ENCODE data around the gene LSM3. TPM values are rescaled to one million over a fixed set of nuclear protein-coding genes. Genes with fewer than 3 reads are reported as not detected.

The LSM3 gene
- total RNA-seq, 2 donors from 2014 or later = 15.0 to 15.4 TPM

DNA sequence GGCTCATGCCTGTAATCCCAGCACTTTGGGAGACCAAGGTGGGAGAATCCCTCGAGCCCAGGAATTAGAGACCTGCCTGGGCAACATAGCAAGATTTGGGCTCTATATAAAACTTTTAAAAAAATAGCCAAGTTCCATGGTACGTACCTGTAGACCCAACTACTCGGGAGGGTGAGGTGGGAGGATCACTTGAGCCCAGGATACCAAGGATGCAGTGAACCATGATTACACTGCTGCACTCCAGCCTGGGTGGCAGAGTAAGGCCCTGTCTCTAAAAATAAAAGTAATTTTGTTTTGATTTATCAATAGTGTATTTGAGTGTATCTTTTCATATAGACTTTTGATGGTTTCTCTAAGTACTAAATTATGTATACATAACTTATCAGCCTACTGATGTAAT lies 63.1 kb downstream of the LSM3 start:
- TF ChIP-seq, protein P1, sequence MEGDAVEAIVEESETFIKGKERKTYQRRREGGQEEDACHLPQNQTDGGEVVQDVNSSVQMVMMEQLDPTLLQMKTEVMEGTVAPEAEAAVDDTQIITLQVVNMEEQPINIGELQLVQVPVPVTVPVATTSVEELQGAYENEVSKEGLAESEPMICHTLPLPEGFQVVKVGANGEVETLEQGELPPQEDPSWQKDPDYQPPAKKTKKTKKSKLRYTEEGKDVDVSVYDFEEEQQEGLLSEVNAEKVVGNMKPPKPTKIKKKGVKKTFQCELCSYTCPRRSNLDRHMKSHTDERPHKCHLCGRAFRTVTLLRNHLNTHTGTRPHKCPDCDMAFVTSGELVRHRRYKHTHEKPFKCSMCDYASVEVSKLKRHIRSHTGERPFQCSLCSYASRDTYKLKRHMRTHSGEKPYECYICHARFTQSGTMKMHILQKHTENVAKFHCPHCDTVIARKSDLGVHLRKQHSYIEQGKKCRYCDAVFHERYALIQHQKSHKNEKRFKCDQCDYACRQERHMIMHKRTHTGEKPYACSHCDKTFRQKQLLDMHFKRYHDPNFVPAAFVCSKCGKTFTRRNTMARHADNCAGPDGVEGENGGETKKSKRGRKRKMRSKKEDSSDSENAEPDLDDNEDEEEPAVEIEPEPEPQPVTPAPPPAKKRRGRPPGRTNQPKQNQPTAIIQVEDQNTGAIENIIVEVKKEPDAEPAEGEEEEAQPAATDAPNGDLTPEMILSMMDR (IDR thresholded peaks at IDR 0.05) = no peak
- H3K36me3 ChIP-seq = no peaks in the 10 kb centered on the region
- H3K27me3 ChIP-seq = no peaks in the 10 kb centered on the region
- DNase-seq (ENCODE audit: low spot score) = peak; percentile 23
- H3K27ac ChIP-seq = no peak overlapping the region
- H3K4me3 ChIP-seq = no peak overlapping the region
- H3K9me3 ChIP-seq = no peaks in the 10 kb centered on the region
- no peaks in the 10 kb centered on the region for H3K4me1 ChIP-seq

DNA sequence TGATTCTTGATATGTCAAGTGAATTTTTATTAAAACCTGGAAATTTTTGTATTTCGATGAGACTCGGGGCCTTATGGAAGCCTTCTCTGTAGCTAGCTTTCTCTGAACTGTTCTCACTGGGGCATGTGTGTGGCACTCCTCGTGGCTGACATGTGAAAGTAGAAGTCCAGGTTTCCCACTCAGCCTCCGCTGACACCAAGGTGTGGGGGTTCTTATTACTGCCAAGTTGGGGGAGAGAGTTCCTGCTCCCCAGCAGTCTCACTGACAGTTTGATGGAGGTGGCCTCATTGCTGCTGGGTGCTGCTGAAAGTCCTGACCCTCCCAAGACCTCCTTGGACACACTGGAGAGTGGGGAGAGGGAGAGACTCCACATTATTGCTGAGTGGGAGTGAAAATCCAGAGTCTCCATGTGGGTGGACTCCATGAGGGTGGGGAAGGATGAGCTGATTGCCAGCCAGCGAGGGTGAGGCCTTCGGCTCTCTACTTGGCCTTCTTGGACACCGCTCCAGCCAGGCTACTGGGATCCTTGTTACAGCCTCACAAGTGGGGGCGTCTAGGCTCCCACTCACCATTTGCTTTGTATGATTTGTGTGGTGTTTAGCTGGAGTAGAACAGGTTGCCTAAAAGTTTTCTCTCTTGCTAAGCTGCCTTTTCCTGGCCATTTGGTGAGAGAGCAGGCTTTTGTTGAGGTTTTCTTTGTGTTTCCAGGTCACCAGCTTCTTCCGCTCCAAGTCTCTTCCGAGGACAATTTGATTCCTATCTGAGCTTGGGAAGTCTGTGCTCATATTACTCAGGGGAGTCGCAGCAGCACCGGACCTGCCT lies 64.1 kb downstream of the LSM3 start:
- TF ChIP-seq, protein P1 (IDR thresholded peaks at IDR 0.05) = no peak
- no peaks in the 10 kb centered on the region for H3K4me1 ChIP-seq
- peak; percentile 48 for DNase-seq (ENCODE audit: low spot score)
- H3K27me3 ChIP-seq = no peaks in the 10 kb centered on the region
- no peaks in the 10 kb centered on the region for H3K36me3 ChIP-seq
- no peak overlapping the region for H3K27ac ChIP-seq
- no peaks in the 10 kb centered on the region for H3K9me3 ChIP-seq
- H3K4me3 ChIP-seq = no peak overlapping the region

DNA sequence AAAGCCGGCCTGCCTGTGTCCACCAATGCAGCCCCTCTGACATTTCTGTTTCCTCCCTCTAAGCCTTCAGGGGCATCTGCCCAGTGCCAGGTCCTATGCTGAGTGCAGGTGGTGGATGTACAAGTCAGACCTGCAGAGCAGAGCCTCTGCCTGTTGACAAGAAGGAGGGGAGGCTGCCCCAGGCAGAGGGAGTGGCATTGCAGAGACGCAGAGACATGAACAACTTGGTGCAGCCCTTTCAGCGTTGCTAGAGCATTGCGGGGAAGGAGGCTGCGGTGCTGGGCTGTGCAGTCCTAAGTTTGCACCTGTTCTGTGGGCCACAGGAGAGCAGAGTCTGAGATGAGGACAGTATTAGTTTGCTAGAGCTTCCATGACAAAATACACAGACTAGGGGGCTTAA lies 65.2 kb downstream of the LSM3 start:
- Histone ChIP-seq H3K27me3 (no peaks in the 10 kb centered on the region), H3K4me1 (no peaks in the 10 kb centered on the region), H3K9me3 (no peaks in the 10 kb centered on the region), H3K36me3 (no peaks in the 10 kb centered on the region), H3K27ac (no peak overlapping the region), H3K4me3 (no peak overlapping the region)
- TF ChIP-seq, protein P1 (IDR thresholded peaks at IDR 0.05) = no peak
- DNase-seq (ENCODE audit: low spot score) = peak; percentile 52

DNA sequence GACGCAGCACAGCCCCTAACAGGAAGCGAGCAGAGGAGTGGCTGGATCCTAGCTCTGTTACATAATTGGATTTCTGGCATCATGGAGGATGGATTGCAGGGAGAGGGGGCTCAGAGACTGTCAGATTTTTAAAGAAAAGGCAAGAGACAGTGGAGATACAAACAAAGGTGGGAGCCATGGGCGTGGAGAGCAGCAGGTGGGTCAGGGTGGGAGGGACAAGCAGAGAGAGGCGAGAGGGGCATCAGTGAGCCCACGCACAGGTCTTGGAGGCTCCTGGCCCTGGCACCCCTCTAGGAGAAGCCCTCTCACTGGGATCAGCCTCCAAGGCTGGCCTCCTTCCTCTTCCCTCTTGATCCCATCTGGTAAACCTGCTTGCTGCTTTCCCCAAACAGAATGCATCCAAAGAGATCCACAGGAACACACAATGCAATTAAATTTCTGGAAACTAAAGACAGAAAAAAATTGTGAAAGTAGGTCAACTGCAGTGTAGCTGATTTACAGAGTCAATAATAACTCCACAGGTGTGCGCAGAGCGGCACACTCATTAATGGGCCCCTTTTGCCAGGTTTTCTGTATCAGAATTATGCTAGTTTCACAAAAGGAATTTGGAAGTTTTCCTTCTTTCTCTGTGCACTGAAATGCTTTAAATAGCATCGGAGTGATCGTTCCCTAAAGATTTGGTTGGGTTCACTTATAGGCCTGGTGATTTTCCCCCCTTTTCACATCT lies 66.1 kb downstream of the LSM3 start:
- Histone ChIP-seq H3K4me3 (no peak overlapping the region), H3K9me3 (no peaks in the 10 kb centered on the region), H3K27ac (no peak overlapping the region), H3K36me3 (no peaks in the 10 kb centered on the region), H3K27me3 (no peaks in the 10 kb centered on the region), H3K4me1 (no peaks in the 10 kb centered on the region)
- peak; percentile 36 for DNase-seq (ENCODE audit: low spot score)
- TF ChIP-seq, protein P1 (IDR thresholded peaks at IDR 0.05) = no peak

DNA sequence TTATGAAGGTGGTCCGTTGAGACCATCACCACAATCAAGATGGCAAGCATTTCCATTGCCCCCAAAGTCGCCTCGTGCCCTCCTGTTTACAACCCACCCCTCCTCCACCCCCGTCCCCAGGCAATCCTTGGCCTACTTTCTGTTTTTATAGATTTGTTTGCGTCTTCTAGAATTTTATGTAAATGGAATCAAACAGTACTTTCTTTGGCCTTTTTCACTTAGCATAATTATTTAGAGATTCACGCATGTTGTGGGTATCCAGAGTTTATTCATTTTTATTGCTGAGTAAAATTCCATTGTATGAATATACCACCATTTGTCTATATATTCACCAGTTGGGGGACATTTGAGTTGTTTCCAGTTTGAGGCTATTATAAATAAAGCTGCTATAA lies 66.6 kb downstream of the LSM3 start:
- Histone ChIP-seq H3K27ac (no peak overlapping the region), H3K27me3 (no peaks in the 10 kb centered on the region), H3K36me3 (no peaks in the 10 kb centered on the region), H3K4me1 (no peaks in the 10 kb centered on the region), H3K9me3 (no peaks in the 10 kb centered on the region), H3K4me3 (no peak overlapping the region)
- TF ChIP-seq, protein P1 (IDR thresholded peaks at IDR 0.05) = no peak
- peak; percentile 13 for DNase-seq (ENCODE audit: low spot score)

All from right atrium auricular region (tissue), 2 donors.